Stimulated activated naive CD4-positive, alpha-beta T cell treated with Interleukin-2 at 50 U/mL for 16 hours (primary cell): ENCODE data around the gene DGKQ.
"Not testable (repeated sequence)": the region's sequence is repeated elsewhere in the genome, so short reads cannot be mapped to it uniquely, and the experiment has no call there.

Experiments
- DNase-seq: peaks from one replicate; lab custom pipeline; 2025; lab: John Stamatoyannopoulos, UW

DGKQ gene

DNA sequence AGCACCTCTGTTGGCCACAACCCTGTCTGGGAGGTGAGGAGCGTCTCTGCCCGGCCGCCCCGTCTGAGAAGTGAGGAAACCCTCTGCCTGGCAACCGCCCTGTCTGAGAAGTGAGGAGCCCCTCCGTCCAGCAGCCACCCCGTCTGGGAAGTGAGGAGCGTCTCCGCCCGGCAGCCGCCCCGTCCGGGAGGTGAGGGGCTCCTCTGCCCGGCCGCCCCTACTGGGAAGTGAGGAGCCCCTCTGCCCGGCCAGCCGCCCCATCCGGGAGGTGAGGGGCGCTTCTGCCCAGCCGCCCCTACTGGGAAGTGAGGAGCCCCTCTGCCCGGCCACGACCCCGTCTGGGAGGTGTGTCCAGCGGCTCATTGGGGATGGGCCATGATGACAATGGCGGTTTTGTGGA, 2.6 kb upstream of the DGKQ start:
- DNase-seq = not testable (repeated sequence)

DNA sequence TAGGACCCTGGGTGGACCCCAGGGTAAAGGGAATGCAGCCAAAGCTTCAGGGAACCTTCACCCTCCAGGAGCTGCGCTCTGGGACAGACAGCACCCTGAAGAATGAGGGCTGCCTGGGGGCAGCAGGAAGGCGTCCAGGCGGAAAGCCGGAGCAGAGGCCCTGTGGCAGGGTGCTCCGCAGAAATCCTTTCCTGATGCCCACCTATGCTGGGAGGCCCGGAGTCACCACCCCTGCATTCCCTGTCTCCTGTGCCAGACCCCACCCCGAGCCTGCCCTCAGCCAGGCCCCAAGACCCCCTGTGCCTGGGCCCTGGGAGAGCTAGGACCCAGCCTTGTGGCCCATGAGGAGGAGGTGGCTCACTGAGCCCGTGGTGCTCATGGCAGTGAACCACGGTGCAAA, 1.3 kb upstream of the DGKQ start:
- DNase-seq = no peak

DNA sequence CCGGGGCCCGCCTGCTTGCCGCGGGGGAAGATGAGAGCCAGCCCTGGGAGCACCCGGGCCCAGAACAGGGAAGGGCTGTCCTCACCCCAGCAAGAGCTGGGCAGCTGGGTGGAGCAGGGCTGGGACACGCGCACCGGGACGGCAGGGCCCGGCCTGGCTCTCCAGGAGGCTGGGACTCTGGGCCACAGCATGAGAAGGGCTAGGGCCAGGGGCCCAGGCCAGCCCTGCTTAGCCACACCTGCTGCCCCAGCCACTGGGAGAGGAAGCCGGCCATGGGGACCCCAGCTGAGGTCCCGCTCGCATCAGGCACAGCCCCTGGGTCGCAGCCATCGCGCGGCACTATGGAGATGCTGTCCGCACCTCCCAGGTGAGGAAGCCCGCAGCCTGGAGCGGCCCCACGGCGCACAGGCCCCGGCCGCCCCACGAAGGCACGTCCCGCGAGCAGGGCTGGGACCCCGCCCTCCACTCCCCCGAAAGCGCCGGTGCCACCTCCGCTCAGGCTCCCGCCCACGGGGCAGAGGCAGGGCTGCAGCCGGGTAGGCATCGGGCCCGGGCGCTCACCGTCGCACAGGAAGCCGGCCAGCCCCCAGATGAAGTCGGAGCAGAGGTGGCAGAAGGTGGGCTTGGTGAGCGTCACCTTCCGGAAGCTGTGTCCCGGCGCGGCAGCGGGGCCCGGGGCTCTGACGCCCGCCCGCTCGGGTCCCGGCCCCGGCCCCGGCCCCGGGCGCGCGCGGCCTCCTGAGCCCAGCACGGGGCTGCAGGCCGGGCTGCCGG, 531 bp downstream of the DGKQ start:
- DNase-seq = peak; percentile 51

DNA sequence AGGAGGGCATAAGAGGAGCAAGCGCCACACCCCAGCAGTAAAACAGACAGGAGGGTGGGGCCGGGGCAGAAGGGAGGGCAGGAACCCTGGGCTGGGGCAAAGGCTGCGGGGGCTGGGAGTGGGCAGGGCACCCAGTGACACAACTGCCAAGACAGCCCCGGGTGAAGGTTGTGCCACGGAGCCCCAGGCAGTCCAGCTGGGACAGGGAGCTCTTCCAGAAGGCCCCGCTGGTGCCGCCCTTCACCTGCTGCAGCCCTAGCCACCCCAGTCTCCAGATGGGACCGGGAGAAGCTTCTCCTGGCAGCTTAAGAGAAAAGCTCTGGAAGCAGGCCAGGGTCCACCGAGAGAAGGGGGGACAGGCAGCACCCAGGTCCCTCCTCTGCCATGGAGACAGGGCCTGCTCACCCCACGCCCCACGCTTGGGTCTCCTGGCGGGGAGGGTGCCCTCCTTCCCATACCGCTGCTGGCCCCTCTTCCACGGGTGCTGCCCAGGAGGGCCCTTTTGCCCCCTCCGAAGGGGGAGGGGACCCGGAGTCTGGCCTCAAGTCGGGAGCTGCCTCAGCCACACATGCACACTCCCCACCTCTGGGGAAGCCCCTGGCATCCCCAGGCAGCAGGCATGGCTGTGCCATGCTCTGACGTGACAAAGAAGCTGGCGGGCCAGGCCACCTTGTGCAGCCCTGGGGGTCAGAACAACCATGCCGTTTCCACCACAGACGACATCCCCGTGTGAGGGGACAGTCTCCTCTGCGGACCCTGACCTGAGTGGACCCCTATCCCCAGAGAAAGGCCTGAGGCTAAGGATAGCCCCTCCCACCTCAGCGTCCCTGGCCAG, 1.5 kb downstream of the DGKQ start:
- DNase-seq = no peak

DNA sequence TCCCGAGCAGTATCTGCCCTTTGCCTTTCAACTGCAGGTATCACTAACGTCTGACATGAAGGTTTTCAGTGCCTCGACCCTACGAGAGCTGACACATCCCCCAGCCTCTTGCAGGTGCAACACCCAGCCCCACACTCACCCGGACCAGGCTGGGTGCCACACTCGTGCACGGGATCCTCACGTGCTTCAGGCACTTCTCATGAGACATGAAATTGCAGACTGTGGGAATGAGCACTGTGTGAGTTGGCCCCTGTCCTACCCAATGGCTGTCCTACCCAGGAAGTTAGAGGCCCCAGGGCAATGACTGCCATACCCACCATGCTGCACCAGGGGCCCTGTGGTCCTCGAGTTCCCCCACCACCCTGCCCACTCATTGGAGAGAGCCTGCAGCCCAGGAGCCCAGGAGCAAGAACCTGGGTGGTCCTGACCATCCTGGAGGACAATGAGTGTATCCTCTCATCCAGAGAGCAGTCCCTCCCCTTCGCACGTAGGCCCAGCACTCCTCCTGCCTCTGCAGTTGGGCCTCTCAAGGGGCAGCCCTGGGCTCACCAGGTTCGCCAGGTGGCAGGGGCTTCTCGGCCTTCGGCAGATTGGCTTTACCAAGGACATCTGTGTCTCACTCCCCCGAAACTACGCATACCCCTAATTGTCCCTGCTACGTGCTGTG, 2.4 kb downstream of the DGKQ start:
- DNase-seq = no peak

DNA sequence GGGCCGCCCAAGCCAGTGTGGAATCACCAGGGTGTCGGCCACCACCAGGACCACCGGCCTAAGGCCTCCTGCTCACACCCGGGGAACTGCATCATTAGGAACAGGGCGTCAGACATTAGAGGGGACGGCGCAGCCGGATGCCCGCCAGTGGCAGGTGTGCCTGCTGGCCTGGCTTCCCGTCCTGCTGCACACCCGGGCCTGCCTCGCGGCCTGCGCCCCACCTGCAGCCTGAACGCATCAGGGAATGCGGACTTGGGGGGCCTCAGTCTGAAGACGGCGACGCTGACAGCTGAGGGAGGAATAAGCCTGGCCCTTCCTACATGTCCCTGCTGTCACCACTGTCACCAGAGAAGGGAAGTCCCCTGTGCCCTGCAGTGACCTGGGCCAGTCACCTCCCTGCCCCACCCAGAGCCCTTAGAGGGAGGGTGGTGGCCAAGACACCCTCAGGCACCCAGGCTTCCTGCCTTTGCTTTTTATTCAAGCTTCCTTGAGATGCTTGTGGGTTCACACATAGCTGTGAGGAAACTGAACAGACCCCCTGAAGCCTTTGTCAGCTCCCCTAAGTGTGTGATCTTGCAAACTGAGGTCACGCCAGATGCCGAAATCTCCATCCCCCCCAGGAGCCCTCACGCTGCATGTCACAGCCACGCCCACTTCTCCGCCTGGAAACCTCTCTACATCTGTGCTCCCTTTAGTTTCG, 3.2 kb downstream of the DGKQ start:
- DNase-seq = no peak

DNA sequence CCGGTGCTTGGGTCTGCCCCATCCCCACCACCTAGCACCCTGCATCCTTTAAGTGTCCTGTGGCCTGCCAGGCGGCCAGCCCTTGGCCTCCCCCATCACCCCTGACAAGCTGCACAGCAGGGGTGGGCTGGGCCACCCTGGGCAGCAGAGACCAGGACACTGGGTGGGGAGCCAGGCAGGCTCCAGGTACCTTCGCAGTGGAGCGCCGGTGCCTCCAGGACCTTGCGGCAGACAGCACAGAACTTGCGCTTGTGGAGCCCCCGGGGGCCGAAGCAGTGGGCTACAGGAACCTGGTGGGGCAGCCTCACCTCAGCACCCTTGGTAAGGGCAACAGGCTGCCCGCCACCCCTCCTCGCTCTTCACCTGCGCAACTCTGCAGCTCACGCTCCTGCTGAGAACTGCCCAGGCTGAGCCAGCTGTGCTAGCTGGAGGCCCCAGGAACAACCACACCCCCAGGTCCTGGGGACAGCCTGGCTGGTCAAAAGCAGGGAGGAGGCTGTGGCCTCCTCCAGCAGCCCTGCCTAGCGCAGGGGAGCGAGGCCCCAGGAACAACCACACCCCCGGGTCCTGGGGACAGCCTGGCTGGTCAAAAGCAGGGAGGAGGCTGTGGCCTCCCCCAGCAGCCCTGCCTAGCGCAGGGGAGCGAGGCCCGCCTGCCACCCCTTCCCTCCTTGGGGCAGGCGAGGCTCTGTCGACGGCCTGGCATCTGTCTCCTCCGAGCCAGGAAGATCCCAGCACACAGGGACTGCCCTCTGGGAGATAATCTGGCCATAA, 4.6 kb downstream of the DGKQ start:
- DNase-seq = no peak

DNA sequence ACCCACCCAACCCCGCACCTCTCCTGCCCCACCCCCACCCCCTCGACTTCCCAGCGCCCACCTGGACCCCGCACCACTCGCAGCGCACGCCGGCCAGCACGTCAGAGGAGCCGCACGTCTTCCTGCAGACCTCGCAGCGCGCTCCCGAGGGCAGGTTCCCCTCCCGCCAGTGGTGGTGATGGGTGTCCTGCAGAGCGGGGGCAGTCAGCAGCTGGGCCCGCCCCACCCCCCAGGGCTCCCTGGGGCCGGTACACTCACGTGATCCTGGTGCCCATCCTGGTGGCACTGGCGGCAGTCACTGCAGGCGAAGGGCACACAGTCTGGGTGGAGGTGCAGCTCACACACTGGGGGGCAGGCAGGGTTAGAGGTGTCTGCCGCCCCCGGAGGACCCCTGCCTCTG, 5.1 kb downstream of the DGKQ start:
- no peak for DNase-seq

DNA sequence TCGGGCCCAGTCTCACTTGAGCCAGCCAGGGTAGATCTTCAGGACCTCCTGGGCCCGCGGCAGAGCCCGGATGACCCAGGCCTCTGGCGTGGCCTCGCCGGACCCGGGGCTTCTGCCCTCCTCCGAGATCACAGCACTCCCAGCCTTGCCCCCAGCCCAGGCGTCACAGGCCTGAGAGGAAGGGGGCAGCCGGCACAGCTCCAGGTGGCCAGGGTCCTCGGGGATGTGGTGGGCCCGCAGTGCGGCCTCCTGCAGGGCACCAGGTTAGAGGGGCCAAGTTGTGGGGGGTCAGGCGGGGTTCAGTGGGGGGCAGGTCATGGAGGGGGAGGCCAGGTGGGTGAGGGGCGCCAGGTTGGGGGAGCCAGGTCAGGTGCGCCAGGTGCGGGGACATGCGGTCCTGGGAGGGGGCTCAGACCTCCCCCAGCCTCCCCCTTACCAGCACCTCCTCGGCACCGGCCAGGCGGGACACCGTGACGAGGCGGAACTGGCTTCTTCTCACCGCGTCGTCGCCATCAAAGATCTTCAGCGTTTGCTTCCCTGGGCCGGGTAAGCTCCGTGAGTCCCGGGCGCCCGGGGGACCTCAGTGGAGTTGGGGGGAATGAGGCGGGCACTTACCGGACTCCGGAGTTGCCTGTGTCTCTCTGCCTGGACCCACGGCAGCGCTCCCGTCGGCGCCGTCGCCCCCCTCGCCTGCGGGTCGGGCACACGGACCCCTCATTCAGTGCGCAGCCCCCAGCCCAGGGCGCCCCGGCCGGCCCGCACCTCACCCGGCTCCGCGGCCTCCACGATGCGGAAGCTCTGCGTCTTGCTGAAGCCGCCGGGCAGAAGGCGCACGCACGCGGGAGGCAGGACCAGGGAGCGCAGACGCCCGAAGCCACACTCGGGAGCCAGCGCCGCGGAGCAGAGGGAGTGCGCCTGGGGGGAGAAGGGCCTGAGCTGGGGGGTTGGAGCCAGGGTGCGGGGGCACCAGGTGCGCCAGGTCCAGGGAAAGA, 6.0 kb downstream of the DGKQ start:
- DNase-seq = no peak

DNA sequence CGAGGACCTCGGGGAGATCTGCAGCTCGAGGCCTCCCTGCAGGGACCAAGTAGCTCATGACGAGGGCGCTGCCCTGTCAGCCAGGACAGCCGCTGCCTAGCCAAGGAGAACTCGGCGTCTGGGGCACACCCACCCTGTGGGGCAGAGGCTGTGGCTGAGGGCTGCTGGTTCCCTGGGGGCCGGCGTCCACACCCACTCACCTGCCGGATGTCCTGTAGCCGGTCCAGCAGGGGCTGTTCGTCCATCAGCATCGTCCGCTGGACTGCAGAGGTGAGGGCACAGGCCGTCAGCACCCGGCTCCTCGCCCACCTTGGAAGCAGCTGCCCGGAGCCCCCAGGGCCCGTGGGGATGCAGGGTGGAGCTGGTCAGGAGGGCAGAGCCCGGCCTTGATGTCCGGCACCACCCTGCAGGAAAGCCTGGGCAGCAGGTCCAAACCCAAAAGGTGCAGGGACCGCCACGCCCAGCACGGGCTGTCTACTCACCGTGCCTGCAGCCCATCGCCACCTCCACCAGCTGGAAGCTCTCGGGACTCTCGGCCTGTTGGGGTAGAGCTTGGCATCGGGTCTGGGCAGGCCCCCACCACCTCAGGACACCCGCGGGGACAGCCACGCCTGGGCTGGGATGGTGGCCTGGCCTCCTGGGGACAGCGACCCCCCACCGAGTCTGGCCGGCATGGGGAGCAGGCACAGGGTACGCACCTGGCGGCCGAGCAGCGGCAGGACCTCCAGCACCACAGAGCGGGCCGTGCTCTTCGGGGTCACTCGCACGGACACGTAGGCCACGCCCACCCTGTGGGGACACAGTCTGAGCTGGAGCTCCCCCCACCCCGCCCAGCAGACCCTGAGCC, 6.9 kb downstream of the DGKQ start:
- DNase-seq = no peak

DNA sequence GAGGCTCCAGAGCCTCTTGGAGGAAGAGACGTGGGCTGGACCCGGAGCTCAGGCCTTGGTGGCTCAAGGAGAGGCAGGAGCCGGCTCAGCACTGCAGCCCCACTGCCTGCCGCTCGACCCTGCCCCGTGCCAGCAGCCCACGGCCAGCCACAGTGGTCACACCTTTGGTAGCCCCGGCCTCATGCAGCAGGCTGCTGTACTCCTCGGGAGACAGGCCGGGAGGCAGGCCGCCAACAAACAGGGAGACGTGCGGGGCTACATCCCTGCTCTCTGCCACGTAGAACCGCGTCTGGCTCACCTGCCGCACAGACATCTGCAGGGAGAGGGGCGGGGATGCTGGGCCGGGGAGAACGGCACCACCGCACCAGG, 7.6 kb downstream of the DGKQ start:
- DNase-seq = no peak

DNA sequence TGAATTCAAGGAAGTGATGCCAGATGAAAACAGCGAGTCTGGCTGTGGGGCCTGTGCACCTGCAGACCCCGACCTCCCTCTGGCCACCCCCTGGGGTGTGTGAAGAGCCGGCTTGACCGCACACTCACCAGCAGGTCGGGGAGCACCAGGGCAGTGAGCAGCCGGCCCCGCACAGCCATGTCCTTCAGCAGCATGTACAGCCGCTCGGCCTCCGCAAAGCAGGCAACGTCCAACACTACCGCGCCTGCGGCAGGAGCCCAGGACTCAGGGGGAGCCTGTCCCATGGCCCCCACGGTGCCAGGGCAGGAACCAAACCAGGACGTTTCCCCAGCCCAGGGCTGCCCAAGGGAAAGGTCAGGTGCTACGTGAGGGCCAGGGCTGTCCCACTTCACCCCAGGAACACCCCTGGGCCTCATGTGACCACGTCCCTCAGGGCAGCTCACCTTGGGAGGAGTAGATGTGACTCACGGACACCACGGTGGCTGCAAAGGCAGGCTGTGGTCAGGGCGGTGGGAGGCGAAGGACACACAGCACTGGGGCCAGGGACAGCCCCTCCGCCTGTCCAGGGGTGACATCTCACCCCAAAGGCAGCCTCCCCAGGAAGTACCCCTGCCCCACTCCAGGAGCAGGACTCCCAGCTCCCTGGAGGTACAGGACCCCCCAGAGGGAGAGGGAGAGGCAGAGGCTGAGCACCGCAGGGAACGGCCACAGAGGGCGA, 8.2 kb downstream of the DGKQ start:
- DNase-seq = no peak

DNA sequence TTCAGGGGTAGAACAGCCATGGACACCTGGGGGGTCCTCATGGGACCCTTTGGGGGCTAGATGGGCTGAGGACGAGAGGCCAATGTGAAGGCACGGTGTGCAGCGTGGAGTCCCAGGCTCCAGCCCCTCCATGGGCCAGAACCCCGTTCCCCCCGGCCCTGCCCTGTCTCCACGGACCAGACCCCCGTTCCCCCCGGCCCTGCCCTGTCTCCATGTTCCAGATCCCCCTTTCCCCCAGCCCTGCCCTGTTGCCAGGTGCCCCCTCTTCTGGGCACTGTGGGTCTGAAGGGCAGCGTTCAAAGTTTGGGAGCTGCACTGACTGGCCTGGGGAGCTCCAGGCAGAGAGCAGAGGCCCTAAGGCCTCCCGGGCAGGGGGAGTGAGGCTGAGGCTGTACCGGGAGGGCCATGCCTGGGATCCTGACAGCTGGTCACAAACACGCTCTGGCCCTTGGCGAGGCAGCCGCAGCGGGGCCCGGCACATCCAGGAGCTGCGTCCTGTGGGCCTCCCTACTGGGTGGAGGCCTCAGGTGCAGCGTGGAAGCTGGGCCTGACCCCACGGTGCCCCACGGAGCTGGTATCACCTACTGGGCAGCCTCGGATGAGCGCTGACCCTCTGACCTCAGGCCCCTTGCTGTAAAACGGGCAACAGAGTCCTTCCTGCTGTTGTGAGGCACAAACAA, 8.9 kb downstream of the DGKQ start:
- no peak for DNase-seq

DNA sequence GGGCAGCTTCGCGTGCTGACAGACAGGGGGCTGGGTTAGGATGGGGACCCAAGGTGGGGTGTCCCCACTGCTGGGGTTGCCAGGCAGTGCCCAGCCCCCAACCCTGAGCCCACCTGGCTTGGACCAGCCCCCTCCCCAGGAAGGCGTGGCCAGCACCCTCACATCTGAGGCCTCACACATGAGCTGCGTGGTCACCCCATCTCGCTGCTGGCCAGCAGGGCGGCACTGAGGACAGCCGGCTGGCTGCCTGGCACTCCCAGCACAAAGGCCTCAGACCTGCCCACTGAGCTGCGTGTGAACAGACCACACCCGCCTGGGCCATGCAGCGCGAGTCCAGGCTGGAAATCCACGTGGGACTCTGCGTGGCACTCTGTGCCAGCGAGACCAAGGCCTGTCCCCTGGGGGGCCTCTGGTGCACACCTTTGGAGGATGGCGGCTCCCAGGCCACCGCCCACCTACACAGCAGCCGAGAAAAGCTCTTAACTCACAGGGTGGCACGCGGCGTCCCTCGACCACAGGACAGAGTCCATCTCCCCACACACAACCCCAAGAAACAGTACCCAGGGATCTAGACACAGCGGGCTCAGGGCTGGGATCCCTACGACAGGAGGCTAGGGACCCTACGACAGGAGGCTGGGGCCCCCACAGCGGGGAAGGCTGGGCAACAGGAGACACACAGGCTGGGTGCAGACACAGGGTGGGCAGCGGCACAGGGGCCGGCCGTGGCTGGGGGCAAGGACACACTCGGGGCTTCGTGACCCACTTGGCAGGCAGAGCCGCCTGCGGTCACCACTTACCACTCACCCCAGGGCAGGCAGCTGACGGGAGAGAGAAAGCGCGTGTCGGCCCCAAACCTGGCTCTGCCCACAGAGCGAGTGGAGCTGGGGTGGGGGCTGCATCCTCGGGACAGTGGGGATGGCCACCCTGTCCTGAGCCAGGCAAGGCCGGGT, 9.8 kb downstream of the DGKQ start:
- DNase-seq = no peak

DNA sequence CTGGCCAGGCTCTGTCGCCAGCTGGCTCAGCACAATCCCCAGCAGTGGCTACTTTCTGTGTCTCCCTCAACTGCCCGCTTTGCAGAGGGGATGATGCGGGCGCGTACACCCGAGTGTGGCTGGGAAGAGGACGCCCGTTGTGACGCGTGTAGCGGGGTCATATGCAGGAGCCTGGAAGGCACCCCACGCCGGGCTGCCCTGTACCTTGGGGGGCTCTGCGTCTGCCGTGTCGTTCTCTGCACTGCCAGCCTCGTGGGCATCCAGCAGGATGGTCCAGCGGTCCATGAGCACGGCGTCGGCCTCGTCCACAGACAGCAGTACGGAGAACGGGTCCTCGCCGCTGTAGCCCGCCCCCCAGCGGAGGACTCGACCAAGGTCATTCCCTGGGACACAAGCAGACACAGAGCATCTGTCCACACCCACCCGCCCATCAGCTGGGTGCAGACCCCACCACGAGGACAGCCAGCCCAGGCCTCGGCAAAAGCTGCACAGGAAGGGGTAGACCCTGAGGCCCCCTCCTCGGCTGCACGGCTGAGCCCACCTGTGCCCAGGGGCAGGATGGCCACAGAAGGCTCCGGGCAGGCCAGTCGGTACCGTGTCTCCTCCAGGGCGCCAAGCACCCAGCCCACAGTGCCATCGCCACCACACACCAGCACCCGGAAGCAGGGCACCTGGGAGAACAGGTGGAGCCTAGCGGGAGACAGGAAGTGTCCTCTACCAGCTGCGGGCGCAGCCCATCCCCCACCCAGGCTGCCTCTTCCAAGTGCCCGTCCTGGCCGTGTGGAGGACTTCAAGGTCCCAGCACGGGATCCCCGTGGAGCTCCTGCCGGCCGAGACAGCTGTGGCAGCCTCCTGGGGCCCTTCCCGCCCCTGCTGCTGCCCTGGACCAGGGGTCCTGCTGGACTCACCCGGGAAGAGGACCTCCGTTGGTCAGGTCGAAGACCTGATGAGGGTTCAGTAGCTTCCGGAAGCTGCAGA, 10.8 kb downstream of the DGKQ start:
- no peak for DNase-seq
